PFSK-1 (cell line): Measurements from ENCODE around the gene ANO1.

Experiments
- FOXP2 ChIP-seq: optimal IDR thresholded peaks from 2 replicates; pipeline ENCODE3; 2011; ENCODE audit warnings: borderline replicate concordance, control low read depth, inconsistent platforms; ENCODE audit not compliant: insufficient read depth; ENCODE audit errors: extremely low read length, extremely low read depth
- POLR2AphosphoS5 ChIP-seq: IDR thresholded peaks from 2 replicates; pipeline ENCODE4 v1.6.1; 2012; ENCODE audit warnings: low read depth, mild to moderate bottlenecking, control low read depth, low read length, moderate library complexity
- REST ChIP-seq, 2 experiments: IDR thresholded peaks; 2 replicates each; pipeline versions ENCODE4 v1.6.1 to v1.8.0; 2011 to 2012; ENCODE audit warnings: low read depth in 2 of 2, low read length in 2 of 2, control low read depth in 1 of 2, inconsistent platforms in 1 of 2, mild to moderate bottlenecking in 1 of 2, moderate library complexity in 1 of 2; ENCODE audit not compliant: insufficient read depth in 1 of 2
- SIN3A ChIP-seq: IDR thresholded peaks from 2 replicates; pipeline ENCODE4 v1.6.1; 2012; ENCODE audit warnings: mild to moderate bottlenecking, low read length, moderate library complexity, borderline replicate concordance; ENCODE audit not compliant: insufficient read depth
- TAF1 ChIP-seq: IDR thresholded peaks from 2 replicates; pipeline ENCODE4 v1.6.1; 2012; ENCODE audit warnings: low read length, control low read depth, borderline replicate concordance; ENCODE audit not compliant: insufficient read depth

The ANO1 gene

GRCh38 chr11:70133771-70134335 lies 55.7 kb downstream of the ANO1 start:
- TF ChIP-seq SIN3A (no peak), TAF1 (no peak), REST (IDR thresholded peaks at IDR 0.05; ENCODE audit: insufficient read depth in 1 of 2, low read depth in 2 of 2, low read length in 2 of 2) (no peak), POLR2AphosphoS5 (no peak), FOXP2 (no peak)

- TF ChIP-seq TAF1 (no peak), SIN3A (no peak), REST (IDR thresholded peaks at IDR 0.05; ENCODE audit: insufficient read depth in 1 of 2, low read depth in 2 of 2, low read length in 2 of 2) (no peak), POLR2AphosphoS5 (no peak), FOXP2 (no peak)
Measured at GRCh38 chr11:70134490-70134889, 56.4 kb downstream of the ANO1 start.

- no peak for TF ChIP-seq SIN3A
- no peak for TF ChIP-seq POLR2AphosphoS5
- TF ChIP-seq FOXP2, result no peak
- TF ChIP-seq REST (IDR thresholded peaks at IDR 0.05; ENCODE audit: insufficient read depth in 1 of 2, low read depth in 2 of 2, low read length in 2 of 2), result no peak
- TF ChIP-seq TAF1, result no peak
Measured at GRCh38 chr11:70135142-70135541, 57.0 kb downstream of the ANO1 start.

GRCh38 chr11:70135625-70136059 lies 57.5 kb downstream of the ANO1 start:
- no peak for TF ChIP-seq FOXP2
- TF ChIP-seq REST (IDR thresholded peaks at IDR 0.05; ENCODE audit: insufficient read depth in 1 of 2, low read depth in 2 of 2, low read length in 2 of 2), result no peak
- no peak for TF ChIP-seq SIN3A
- TF ChIP-seq POLR2AphosphoS5, result no peak
- TF ChIP-seq TAF1, result no peak

- TF ChIP-seq REST (IDR thresholded peaks at IDR 0.05; ENCODE audit: insufficient read depth in 1 of 2, low read depth in 2 of 2, low read length in 2 of 2) (no peak), FOXP2 (no peak), POLR2AphosphoS5 (no peak)
Measured at GRCh38 chr11:70137383-70137782, 59.3 kb downstream of the ANO1 start.
